ENCODE measurements around the gene INTS6. TPM values are rescaled to one million over a fixed set of nuclear protein-coding genes. Genes with fewer than 3 reads are reported as not detected.

INTS6 gene
- total and polyA plus RNA-seq, 12 donors = 7.1 to 31.1 (median 24.1) TPM

DNA sequence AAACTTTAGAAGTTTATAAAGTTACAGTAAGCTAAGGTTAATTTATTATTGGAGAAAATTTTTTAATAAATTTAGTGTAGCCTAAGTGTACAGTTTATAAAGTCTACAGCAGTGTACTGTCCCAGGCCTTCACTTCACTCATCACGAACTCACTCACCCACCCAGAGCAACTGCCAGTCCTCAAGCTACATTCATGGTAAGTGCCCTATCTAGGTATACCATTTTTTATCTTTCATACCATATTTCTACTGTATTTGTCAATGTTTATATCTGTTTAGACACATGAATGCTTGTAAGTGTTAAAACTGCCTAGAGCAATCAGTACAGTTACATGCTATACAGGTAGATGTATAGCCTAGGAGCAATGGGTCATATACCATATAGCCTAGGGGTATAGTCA is 12.5 kb downstream of the INTS6 start:
- DNase-seq = no peak
- Histone ChIP-seq H3K9me3 (no peaks in the 10 kb centered on the region), H3K27ac (no peak overlapping the region), H3K36me3 (peaks cover 0 to 6% (median 0%) of the 10 kb centered on the region in 9 donors), H3K4me1 (peaks cover 0 to 2% (median 0%) of the 10 kb centered on the region in 9 donors), H3K27me3 (no peaks in the 10 kb centered on the region), H3K4me3 (no peak overlapping the region)
- 94 to 95% methylated on average over 1 of the region's 1 CpG for WGBS, 2 donors
- intact Hi-C loops (cut with DNase I) = loop anchor here in 3 of 10 donors (5.0 to 10.0 kb wide), 3 partner anchors 292 to 354 kb away; no protein-coding TSS in a partner anchor
- TF ChIP-seq, protein P1, sequence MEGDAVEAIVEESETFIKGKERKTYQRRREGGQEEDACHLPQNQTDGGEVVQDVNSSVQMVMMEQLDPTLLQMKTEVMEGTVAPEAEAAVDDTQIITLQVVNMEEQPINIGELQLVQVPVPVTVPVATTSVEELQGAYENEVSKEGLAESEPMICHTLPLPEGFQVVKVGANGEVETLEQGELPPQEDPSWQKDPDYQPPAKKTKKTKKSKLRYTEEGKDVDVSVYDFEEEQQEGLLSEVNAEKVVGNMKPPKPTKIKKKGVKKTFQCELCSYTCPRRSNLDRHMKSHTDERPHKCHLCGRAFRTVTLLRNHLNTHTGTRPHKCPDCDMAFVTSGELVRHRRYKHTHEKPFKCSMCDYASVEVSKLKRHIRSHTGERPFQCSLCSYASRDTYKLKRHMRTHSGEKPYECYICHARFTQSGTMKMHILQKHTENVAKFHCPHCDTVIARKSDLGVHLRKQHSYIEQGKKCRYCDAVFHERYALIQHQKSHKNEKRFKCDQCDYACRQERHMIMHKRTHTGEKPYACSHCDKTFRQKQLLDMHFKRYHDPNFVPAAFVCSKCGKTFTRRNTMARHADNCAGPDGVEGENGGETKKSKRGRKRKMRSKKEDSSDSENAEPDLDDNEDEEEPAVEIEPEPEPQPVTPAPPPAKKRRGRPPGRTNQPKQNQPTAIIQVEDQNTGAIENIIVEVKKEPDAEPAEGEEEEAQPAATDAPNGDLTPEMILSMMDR (IDR thresholded peaks at IDR 0.05) = no peak
- no peak for ATAC-seq

- H3K4me3 ChIP-seq = no peak overlapping the region
- peaks cover 0 to 6% (median 0%) of the 10 kb centered on the region in 9 donors for H3K4me1 ChIP-seq
- TF ChIP-seq, protein P1 (IDR thresholded peaks at IDR 0.05) = no peak
- 88 to 93% methylated on average over 4 of the region's 4 CpGs for whole genome bisulfite sequencing, 2 donors
- intact Hi-C loops (cut with DNase I) = loop anchor here in 4 of 10 donors (5.0 to 10.0 kb wide), 3 partner anchors 297 to 360 kb away; no protein-coding TSS in a partner anchor
- ATAC-seq = no peak
- peaks cover 0 to 10% (median 0%) of the 10 kb centered on the region in 9 donors for H3K36me3 ChIP-seq
- no peak overlapping the region for H3K27ac ChIP-seq
- no peaks in the 10 kb centered on the region for H3K9me3 ChIP-seq
- H3K27me3 ChIP-seq = no peaks in the 10 kb centered on the region
- DNase-seq = no peak
These were observed 15.2 kb downstream of the INTS6 start for GRCh38 chr13:51437550-51438127.

GRCh38 chr13:51435002-51435578 is 17.7 kb downstream of the INTS6 start:
- ATAC-seq (no peak), DNase-seq (no peak)
- intact Hi-C loops (cut with DNase I) = loop anchor here in 4 of 10 donors (5.0 to 10.0 kb wide), 3 partner anchors 300 to 362 kb away; no protein-coding TSS in a partner anchor
- H3K4me1 ChIP-seq = peaks cover 0 to 6% (median 0%) of the 10 kb centered on the region in 9 donors
- H3K36me3 ChIP-seq = peaks cover 0 to 14% (median 2%) of the 10 kb centered on the region in 9 donors
- no peaks in the 10 kb centered on the region for H3K9me3 ChIP-seq
- H3K27me3 ChIP-seq = no peaks in the 10 kb centered on the region
- 2 to 6% methylated on average over 1 of the region's 1 CpG for WGBS, 2 donors
- H3K27ac ChIP-seq = no peak overlapping the region
- no peak overlapping the region for H3K4me3 ChIP-seq
- TF ChIP-seq, protein P1 (IDR thresholded peaks at IDR 0.05) = peak in 8 of 9 donors; percentile 19 to 72 (median 62)

DNA sequence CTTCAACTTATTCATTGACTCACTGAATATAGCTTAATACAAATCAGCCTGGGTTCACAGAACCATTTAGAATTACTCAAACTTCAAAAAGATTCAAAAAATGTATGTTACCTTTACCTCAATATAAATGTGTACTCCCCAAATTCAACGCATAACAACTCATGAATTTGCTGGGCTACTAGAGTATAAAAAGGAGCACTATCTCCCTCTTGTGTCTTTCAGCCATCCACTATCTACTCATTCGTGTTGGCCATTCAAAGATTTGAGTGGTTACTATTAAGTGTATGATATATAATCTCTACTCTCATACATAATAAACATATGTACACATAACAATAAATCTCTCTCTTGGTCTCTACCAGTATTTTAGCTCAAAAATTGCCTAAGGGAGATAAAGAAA is 20.3 kb downstream of the INTS6 start:
- Histone ChIP-seq H3K27ac (no peak overlapping the region), H3K4me1 (peaks cover 0 to 6% (median 0%) of the 10 kb centered on the region in 9 donors), H3K36me3 (peaks cover 0 to 38% (median 11%) of the 10 kb centered on the region in 9 donors), H3K9me3 (no peaks in the 10 kb centered on the region), H3K27me3 (no peaks in the 10 kb centered on the region), H3K4me3 (no peak overlapping the region)
- no peak for ATAC-seq
- 47 to 54% methylated on average over 2 of the region's 2 CpGs for WGBS, 2 donors
- TF ChIP-seq, protein P1 (IDR thresholded peaks at IDR 0.05) = peak in 1 of 9 donors; percentile 3
- intact Hi-C loops (cut with DNase I) = loop anchor here in 4 of 10 donors (5.0 to 10.0 kb wide), 3 partner anchors 300 to 362 kb away; no protein-coding TSS in a partner anchor
- no peak for DNase-seq

Measured in heart right ventricle (tissue), 16 donors.